Measurements from ENCODE around the gene KRT86.
"Not testable (repeated sequence)": the region's sequence is repeated elsewhere in the genome, so short reads cannot be mapped to it uniquely, and the experiment has no call there.

DNA sequence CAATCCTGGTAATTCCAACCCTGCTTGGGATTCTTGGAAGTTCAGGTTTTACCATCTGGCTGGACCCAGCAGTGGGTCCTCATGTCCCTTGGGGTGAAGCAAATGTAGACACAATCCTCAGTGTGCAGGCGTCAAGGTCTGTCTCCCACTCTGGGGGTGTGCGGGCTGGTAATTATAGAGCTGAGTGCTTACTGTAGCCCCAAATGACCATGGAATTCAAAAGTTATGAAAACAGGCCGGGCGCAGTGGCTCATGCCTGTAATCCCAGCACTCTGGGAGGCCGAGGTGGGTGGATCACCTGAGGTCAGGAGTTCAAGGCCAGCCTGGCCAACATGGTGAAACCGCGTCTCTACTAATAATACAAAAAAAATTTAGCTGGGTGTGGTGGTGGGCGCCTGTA lies 70.6 kb downstream of the KRT86 start:
- TF ChIP-seq, protein P1, sequence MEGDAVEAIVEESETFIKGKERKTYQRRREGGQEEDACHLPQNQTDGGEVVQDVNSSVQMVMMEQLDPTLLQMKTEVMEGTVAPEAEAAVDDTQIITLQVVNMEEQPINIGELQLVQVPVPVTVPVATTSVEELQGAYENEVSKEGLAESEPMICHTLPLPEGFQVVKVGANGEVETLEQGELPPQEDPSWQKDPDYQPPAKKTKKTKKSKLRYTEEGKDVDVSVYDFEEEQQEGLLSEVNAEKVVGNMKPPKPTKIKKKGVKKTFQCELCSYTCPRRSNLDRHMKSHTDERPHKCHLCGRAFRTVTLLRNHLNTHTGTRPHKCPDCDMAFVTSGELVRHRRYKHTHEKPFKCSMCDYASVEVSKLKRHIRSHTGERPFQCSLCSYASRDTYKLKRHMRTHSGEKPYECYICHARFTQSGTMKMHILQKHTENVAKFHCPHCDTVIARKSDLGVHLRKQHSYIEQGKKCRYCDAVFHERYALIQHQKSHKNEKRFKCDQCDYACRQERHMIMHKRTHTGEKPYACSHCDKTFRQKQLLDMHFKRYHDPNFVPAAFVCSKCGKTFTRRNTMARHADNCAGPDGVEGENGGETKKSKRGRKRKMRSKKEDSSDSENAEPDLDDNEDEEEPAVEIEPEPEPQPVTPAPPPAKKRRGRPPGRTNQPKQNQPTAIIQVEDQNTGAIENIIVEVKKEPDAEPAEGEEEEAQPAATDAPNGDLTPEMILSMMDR (conservative IDR thresholded peaks at IDR 0.05; ENCODE audit: low read depth in 2 of 2), result not testable (repeated sequence)
- TF ChIP-seq EZH2 (IDR thresholded peaks at IDR 0.05; ENCODE audit: low read depth, unreplicated experiment); EZH2phosphoT487 (IDR thresholded peaks at IDR 0.05; ENCODE audit: unreplicated experiment); POLR2AphosphoS5 (IDR thresholded peaks at IDR 0.05; ENCODE audit: low read depth); ZNF114 (CRISPR knock-in tag; IDR thresholded peaks at IDR 0.05); STAT1 (IDR thresholded peaks at IDR 0.05; ENCODE audit: unreplicated experiment): not testable (repeated sequence)
- TF ChIP-seq, protein P2, sequence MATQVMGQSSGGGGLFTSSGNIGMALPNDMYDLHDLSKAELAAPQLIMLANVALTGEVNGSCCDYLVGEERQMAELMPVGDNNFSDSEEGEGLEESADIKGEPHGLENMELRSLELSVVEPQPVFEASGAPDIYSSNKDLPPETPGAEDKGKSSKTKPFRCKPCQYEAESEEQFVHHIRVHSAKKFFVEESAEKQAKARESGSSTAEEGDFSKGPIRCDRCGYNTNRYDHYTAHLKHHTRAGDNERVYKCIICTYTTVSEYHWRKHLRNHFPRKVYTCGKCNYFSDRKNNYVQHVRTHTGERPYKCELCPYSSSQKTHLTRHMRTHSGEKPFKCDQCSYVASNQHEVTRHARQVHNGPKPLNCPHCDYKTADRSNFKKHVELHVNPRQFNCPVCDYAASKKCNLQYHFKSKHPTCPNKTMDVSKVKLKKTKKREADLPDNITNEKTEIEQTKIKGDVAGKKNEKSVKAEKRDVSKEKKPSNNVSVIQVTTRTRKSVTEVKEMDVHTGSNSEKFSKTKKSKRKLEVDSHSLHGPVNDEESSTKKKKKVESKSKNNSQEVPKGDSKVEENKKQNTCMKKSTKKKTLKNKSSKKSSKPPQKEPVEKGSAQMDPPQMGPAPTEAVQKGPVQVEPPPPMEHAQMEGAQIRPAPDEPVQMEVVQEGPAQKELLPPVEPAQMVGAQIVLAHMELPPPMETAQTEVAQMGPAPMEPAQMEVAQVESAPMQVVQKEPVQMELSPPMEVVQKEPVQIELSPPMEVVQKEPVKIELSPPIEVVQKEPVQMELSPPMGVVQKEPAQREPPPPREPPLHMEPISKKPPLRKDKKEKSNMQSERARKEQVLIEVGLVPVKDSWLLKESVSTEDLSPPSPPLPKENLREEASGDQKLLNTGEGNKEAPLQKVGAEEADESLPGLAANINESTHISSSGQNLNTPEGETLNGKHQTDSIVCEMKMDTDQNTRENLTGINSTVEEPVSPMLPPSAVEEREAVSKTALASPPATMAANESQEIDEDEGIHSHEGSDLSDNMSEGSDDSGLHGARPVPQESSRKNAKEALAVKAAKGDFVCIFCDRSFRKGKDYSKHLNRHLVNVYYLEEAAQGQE (IDR thresholded peaks at IDR 0.05; ENCODE audit: unreplicated experiment), result not testable (repeated sequence)
- TF ChIP-seq, protein P3, sequence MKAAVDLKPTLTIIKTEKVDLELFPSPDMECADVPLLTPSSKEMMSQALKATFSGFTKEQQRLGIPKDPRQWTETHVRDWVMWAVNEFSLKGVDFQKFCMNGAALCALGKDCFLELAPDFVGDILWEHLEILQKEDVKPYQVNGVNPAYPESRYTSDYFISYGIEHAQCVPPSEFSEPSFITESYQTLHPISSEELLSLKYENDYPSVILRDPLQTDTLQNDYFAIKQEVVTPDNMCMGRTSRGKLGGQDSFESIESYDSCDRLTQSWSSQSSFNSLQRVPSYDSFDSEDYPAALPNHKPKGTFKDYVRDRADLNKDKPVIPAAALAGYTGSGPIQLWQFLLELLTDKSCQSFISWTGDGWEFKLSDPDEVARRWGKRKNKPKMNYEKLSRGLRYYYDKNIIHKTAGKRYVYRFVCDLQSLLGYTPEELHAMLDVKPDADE (IDR thresholded peaks at IDR 0.05), result not testable (repeated sequence)
